NCI-H460 (cell line): Measurements from ENCODE around the gene KRTAP21-2. TPM values are rescaled to one million over a fixed set of nuclear protein-coding genes. Genes with fewer than 3 reads are reported as not detected.
"Not testable (repeated sequence)": the region's sequence is repeated elsewhere in the genome, so short reads cannot be mapped to it uniquely, and the experiment has no call there.

Experiments used
- DNase-seq: peaks from one replicate; pipeline ENCODE4 v3.0.0-alpha.2; 2016; ENCODE audit warnings: low read depth; ENCODE audit errors: extremely low read depth
- polyA plus RNA-seq: library from polyadenylated mRNA; depleted of rRNA; stranded (reverse); fragments of >200 nt; gene quantifications from 2 replicates; pipeline ENCODE4 v1.2.3, GENCODE V29; 2014; cell fraction: nucleus; rRNA removed
- total RNA-seq: library from RNA; depleted of rRNA; stranded (reverse); fragments of >200 nt; shearing (Covaris generic); gene quantifications from 2 replicates; pipeline ENCODE4 v1.2.3, GENCODE V29; 2014; rRNA removed

KRTAP21-2 gene
- total RNA-seq = not detected in 2 replicates
- not detected in 2 replicates for polyA plus RNA-seq

GRCh38 chr21:30747159-30747558 is at the start of gene KRTAP21-2:
Gene KRTAP21-2, minus strand, starts transcription at chr21:30747259. Its CDS starts 57 bp downstream, at chr21:30747202.
- DNase-seq = no peak

GRCh38 chr21:30793581-30794314 is 46.7 kb upstream of the KRTAP21-2 start:
- DNase-seq = no peak

- DNase-seq = no peak
Observed at GRCh38 chr21:30779249-30779648, 32.2 kb upstream of the KRTAP21-2 start.

- no peak for DNase-seq
Observed at GRCh38 chr21:30769724-30770431, 22.8 kb upstream of the KRTAP21-2 start.

- no peak for DNase-seq
Observed at GRCh38 chr21:30760776-30761175, 13.7 kb upstream of the KRTAP21-2 start.

GRCh38 chr21:30758306-30758705 is 11.2 kb upstream of the KRTAP21-2 start:
- no peak for DNase-seq

- DNase-seq = not testable (repeated sequence)
Observed at GRCh38 chr21:30755328-30755727, 8.3 kb upstream of the KRTAP21-2 start, which contains the start of gene KRTAP21-1. Gene KRTAP21-1, minus strand, starts transcription at chr21:30755428. Its CDS starts 50 bp downstream, at chr21:30755378.

- DNase-seq = no peak
Observed at GRCh38 chr21:30740462-30740861, 6.6 kb downstream of the KRTAP21-2 start.

GRCh38 chr21:30733026-30733425 is 14.0 kb downstream of the KRTAP21-2 start:
- no peak for DNase-seq

GRCh38 chr21:30726726-30727125 is 20.3 kb downstream of the KRTAP21-2 start:
- no peak for DNase-seq

- no peak for DNase-seq
Observed at GRCh38 chr21:30719401-30719800, 27.7 kb downstream of the KRTAP21-2 start.

- no peak for DNase-seq
Observed at GRCh38 chr21:30718239-30718909, 28.7 kb downstream of the KRTAP21-2 start, which contains the start of gene KRTAP21-3. Gene KRTAP21-3, minus strand, starts transcription at chr21:30718777. Its CDS starts 18 bp downstream, at chr21:30718759.

- no peak for DNase-seq
Observed at GRCh38 chr21:30717105-30717504, 30.0 kb downstream of the KRTAP21-2 start.

GRCh38 chr21:30714946-30715345 is 32.1 kb downstream of the KRTAP21-2 start:
- no peak for DNase-seq

GRCh38 chr21:30714456-30714855 is 32.6 kb downstream of the KRTAP21-2 start:
- DNase-seq = no peak

- DNase-seq = no peak
Observed at GRCh38 chr21:30713766-30714165, 33.3 kb downstream of the KRTAP21-2 start.

GRCh38 chr21:30710499-30710898 is 36.6 kb downstream of the KRTAP21-2 start:
- no peak for DNase-seq

- DNase-seq = no peak
Observed at GRCh38 chr21:30707409-30707808, 39.6 kb downstream of the KRTAP21-2 start.
